ENCODE measurements around the gene LMF2. TPM values are rescaled to one million over a fixed set of nuclear protein-coding genes. Genes with fewer than 3 reads are reported as not detected.

LMF2 gene
- total RNA-seq, 1 experiment from 2014 or later, result 56.9 TPM

DNA sequence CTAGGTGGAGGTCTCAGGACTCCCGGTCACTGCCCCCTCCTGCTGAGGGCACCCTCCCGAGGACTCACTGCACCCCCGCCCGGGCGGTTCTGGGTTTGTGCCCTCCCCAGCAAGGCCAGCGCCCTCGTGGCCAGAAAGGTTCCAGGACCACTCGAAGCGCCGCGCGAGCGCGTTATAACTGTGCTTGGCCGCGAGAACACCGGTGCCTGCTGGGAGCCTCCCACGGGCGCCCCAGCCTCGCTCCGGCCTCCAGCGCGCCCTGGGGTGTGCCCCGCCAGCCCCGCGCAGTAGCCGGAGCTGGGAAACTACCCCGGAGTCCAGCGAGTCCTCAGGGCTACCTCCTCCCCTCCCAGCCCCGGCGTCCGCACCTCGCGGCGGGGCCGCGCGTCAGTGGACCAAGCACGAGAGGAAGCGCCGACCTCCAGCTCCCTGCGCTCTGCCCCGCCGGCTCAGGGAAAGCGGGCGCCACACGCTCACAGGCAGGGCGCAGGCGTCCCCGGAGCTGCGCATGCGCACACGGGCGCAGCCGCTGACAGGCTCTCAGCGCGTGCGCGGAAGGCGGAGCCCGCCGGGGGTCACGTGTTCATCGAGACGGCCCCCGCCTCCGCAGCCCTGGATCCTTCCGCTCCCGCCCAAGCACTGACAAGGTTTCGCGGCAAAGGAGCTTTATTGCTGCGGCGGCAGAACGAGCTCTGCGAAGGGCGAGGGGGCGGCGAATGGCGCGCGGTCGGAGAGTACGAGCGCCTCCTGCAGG, 17.8 kb upstream of the LMF2 start, which contains the start of gene SCO2:
Gene SCO2, minus strand, starts transcription at position 495 of the 754 bp plus-strand sequence. CDS start 1,187 bp downstream, outside the sequence.
- ChIA-PET RAD21 (ENCODE audit: low non-redundant PET in 1 of 2, low total read pairs in 2 of 2, uncharacterized antibody in 2 of 2, unreplicated experiment in 2 of 2) (interaction anchor here (0.8 to 2.2 kb wide), 4 partner anchors 17 to 125 kb away, joined by 4 to 8 read pairs (median 6); partner anchors contain the start of genes LMF2 (in 2 of the 2), NCAPH2 (in 1 of the 2) and SYCE3 (in 1 of the 2)), CTCF (interaction anchor here (0.7 to 1.7 kb wide), 19 partner anchors 11 to 376 kb away, joined by 3 to 21 read pairs (median 5); partner anchors contain the start of genes ARSA, HDAC10, KLHDC7B and LMF2), POLR2A (interaction anchor here (0.8 to 2.1 kb wide), 7 partner anchors 11 to 95 kb away, joined by 3 to 20 read pairs (median 5); partner anchors contain the start of genes CHKB, LMF2, NCAPH2 and SYCE3)
- Histone ChIP-seq H3K4me1 (ENCODE audit: control insufficient read depth in 1 of 2, insufficient read depth in 2 of 2, low read length in 2 of 2) (peaks cover 13 to 61% of the 10 kb centered on the region in 2 experiments; a peak in 3 of 4 replicates), H3K4me3 (replicated peaks in 1 of 2; ENCODE audit: low read depth in 1 of 2, low read length in 2 of 2) (peak within 1 kb of the TSS; percentile 78 to 85), H3K27ac (ENCODE audit: low read depth, low read length) (peak within 1 kb of the TSS; percentile 100), H3K9ac (ENCODE audit: low read length) (peak within 1 kb of the TSS; percentile 93), H3K9me2 (ENCODE audit: insufficient read depth) (no peaks in the 10 kb centered on the region), H3K27me3 (ENCODE audit: insufficient read depth, low read length) (no peaks in the 10 kb centered on the region), H4K20me1 (ENCODE audit: insufficient read depth) (no peaks in the 10 kb centered on the region), H3K79me2 (ENCODE audit: insufficient read depth, low read length) (peaks cover 30% of the 10 kb centered on the region), H3K36me3 (ENCODE audit: control insufficient read depth in 1 of 2, insufficient read depth in 2 of 2, low read length in 2 of 2) (peaks cover 0 to 11% of the 10 kb centered on the region in 2 experiments; a peak in 2 of 4 replicates), H2AFZ (ENCODE audit: low read depth, low read length, poor library complexity, severe bottlenecking) (no peak within 1 kb of the TSS), H3K4me2 (ENCODE audit: low read length) (peak within 1 kb of the TSS; percentile 99), H3K9me3 (ENCODE audit: control insufficient read depth in 1 of 2, insufficient read depth in 1 of 2, low read depth in 1 of 2, low read length in 2 of 2) (no peaks in the 10 kb centered on the region)
- DNase-seq (ENCODE audit: low read depth, low spot score), result peak; percentile 93
- peak; percentile 57 for ATAC-seq
- TF ChIP-seq POLR2A (IDR thresholded peaks at IDR 0.05; ENCODE audit: borderline replicate concordance, extremely low read depth, insufficient read depth, insufficient read length) (peak; percentile 79), TCF7L2 (IDR thresholded peaks at IDR 0.05; ENCODE audit: borderline replicate concordance, extremely low read depth, insufficient read depth, insufficient read length) (peak; percentile 61), ELF1 (IDR thresholded peaks at IDR 0.05; ENCODE audit: borderline replicate concordance, low read depth) (no peak), ZFX (IDR thresholded peaks at IDR 0.05) (peak; percentile 40; the same call in 1 of the 2 replicates), FOSL1 (IDR thresholded peaks at IDR 0.05; ENCODE audit: low read depth) (no peak), POLR2AphosphoS5 (IDR thresholded peaks at IDR 0.05; ENCODE audit: low read depth, low read length) (peak; percentile 76)
- TF ChIP-seq, protein P1, sequence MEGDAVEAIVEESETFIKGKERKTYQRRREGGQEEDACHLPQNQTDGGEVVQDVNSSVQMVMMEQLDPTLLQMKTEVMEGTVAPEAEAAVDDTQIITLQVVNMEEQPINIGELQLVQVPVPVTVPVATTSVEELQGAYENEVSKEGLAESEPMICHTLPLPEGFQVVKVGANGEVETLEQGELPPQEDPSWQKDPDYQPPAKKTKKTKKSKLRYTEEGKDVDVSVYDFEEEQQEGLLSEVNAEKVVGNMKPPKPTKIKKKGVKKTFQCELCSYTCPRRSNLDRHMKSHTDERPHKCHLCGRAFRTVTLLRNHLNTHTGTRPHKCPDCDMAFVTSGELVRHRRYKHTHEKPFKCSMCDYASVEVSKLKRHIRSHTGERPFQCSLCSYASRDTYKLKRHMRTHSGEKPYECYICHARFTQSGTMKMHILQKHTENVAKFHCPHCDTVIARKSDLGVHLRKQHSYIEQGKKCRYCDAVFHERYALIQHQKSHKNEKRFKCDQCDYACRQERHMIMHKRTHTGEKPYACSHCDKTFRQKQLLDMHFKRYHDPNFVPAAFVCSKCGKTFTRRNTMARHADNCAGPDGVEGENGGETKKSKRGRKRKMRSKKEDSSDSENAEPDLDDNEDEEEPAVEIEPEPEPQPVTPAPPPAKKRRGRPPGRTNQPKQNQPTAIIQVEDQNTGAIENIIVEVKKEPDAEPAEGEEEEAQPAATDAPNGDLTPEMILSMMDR (IDR thresholded peaks at IDR 0.05 in 2 of 3, conservative IDR thresholded peaks at IDR 0.05 in 1 of 3; ENCODE audit: borderline replicate concordance in 1 of 3, insufficient read depth in 1 of 3, low read depth in 2 of 3, low read length in 2 of 3), result peak in 1 of 3 experiments; percentile 55; a peak in 4 of 6 replicates
- intact Hi-C loops (cut with micrococcal nuclease), result loop anchor here (1.0 kb wide), 1 partner anchor 17 kb away; the partner anchor contains the start of gene NCAPH2
- BruUV-seq (replicated peaks), result TSS peak; percentile 29
